ENCODE measurements around the gene NTNG1. TPM values are rescaled to one million over a fixed set of nuclear protein-coding genes. Genes with fewer than 3 reads are reported as not detected.

The NTNG1 gene
- total RNA-seq, 6 experiments from 2014 or later: not detected

DNA sequence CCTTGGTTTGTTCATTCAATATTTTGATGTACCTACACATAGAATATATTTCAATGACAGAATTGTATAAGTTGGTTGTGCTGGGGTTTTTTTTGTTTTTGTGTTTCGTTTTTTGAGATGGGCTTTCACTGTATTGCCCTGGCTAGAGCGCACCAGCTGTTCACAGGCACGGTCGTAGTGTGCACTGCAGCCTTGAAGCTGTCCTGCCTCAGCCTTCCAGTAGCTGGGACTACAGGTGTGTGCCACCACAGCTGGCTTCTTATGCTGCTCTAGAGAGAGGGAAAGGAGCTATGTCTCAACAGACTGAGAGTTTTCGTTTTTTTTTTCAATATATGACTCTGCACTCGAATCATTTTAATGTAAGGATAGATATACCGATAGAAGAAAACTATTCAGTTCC, 102.6 kb downstream of the NTNG1 start:
- no peaks in the 10 kb centered on the region for H3K4me1 ChIP-seq
- WGBS (ENCODE audit: insufficient coverage, low coverage, low lambda C conversion rate, missing lambda C conversion rate): 67% methylated on average over 7 of the region's 7 CpGs
- ATAC-seq (no peak), DNase-seq (no peak)
- H3K36me3 ChIP-seq: no peaks in the 10 kb centered on the region
- H3K27ac ChIP-seq: no peak overlapping the region
- TF ChIP-seq CTCF (IDR thresholded peaks at IDR 0.05) (no peak), POLR2A (IDR thresholded peaks at IDR 0.05) (no peak)
- no peak overlapping the region for H3K4me3 ChIP-seq
- no peaks in the 10 kb centered on the region for H3K27me3 ChIP-seq
- intact Hi-C loops (cut with DNase I): no loop called here
- no peaks in the 10 kb centered on the region for H3K9me3 ChIP-seq

GRCh38 chr1:107244709-107245500, 104.1 kb downstream of the NTNG1 start:
- TF ChIP-seq POLR2A (IDR thresholded peaks at IDR 0.05) (no peak), CTCF (IDR thresholded peaks at IDR 0.05) (no peak)
- intact Hi-C loops (cut with DNase I): no loop called here
- DNase-seq: no peak
- Histone ChIP-seq H3K27me3 (no peaks in the 10 kb centered on the region), H3K9me3 (no peaks in the 10 kb centered on the region), H3K4me1 (no peaks in the 10 kb centered on the region), H3K27ac (no peak overlapping the region), H3K4me3 (no peak overlapping the region), H3K36me3 (no peaks in the 10 kb centered on the region)
- WGBS (ENCODE audit: insufficient coverage, low coverage, low lambda C conversion rate, missing lambda C conversion rate): 52% methylated on average over 7 of the region's 7 CpGs
- no peak for ATAC-seq

DNA sequence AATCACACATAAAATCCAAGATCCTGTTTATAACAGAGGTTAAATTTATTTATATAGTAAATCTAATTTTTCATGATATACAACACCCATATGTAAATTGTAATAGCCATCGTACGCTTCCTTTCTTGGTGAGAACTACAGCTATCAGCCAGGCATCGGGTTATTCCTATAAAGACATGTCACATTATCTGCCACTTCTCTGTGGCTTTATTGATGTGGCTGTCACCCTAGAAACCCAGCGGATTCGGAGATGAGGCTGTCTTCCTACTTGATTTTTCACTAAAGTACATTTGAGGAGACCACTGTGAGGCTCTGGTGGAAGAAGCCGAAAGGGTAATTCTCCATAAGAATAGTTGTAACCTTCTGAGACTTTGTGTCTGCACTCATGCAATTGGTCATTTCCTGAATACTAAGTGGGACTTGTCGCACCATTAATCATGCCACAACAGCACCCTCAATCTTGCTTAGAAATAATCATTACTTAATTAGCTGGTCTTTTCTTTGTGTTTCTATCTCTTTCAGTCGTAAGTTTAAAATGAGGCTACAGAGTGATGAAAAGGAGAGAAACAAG, 106.0 kb downstream of the NTNG1 start:
- ATAC-seq: no peak
- intact Hi-C loops (cut with DNase I): no loop called here
- 54% methylated on average over 8 of the region's 8 CpGs for WGBS (ENCODE audit: insufficient coverage, low coverage, low lambda C conversion rate, missing lambda C conversion rate)
- H3K4me1 ChIP-seq: no peaks in the 10 kb centered on the region
- TF ChIP-seq POLR2A (IDR thresholded peaks at IDR 0.05): no peak
- no peak for TF ChIP-seq CTCF (IDR thresholded peaks at IDR 0.05)
- no peak for DNase-seq
- no peak overlapping the region for H3K27ac ChIP-seq
- H3K36me3 ChIP-seq: no peaks in the 10 kb centered on the region
- no peak overlapping the region for H3K4me3 ChIP-seq
- no peaks in the 10 kb centered on the region for H3K27me3 ChIP-seq
- no peaks in the 10 kb centered on the region for H3K9me3 ChIP-seq

GRCh38 chr1:107247679-107248078, 106.8 kb downstream of the NTNG1 start:
- WGBS (ENCODE audit: insufficient coverage, low coverage, low lambda C conversion rate, missing lambda C conversion rate): 31% methylated on average over 1 of the region's 1 CpG
- Histone ChIP-seq H3K9me3 (no peaks in the 10 kb centered on the region), H3K27me3 (no peaks in the 10 kb centered on the region), H3K27ac (no peak overlapping the region), H3K4me3 (no peak overlapping the region), H3K4me1 (no peaks in the 10 kb centered on the region), H3K36me3 (no peaks in the 10 kb centered on the region)
- ATAC-seq: no peak
- intact Hi-C loops (cut with DNase I): no loop called here
- no peak for TF ChIP-seq POLR2A (IDR thresholded peaks at IDR 0.05)
- no peak for TF ChIP-seq CTCF (IDR thresholded peaks at IDR 0.05)
- DNase-seq: no peak

All from right lobe of liver (tissue), 6 donors.